Stimulated activated naive B cell treated with anti-CD40 and anti-IgM and Interleukin-4, amounts not matched to agents 10 μg/mL and 1 μg/mL and 100 μg/mL, for 72 hours (primary cell): ENCODE measurements around the gene PLN.

Experiments
- ATAC-seq, 2 donors: fragments of 150-1000 bp; cut with Tn5 transposase; replicated peaks; 2 replicates each; pipeline ENCODE4 v1.10.0; 2021; ENCODE audit warnings: moderate library complexity in 1 of 2
- DNase-seq: peaks from one replicate; pipeline ENCODE4 v3.0.0; 2021
- H3K27ac Mint-ChIP-seq: one replicate; pipeline ENCODE4 v1.8.0; 2022; ENCODE audit warnings: mild to moderate bottlenecking, mixed read lengths
- H3K27me3 Mint-ChIP-seq, 2 donors: one replicate each; pipeline ENCODE4 v1.8.0; 2022; ENCODE audit warnings: mixed read lengths in 2 of 2
- H3K36me3 Mint-ChIP-seq, 2 donors: one replicate each; pipeline ENCODE4 v1.8.0; 2022; ENCODE audit warnings: mixed read lengths in 2 of 2, mild to moderate bottlenecking in 1 of 2
- H3K4me1 Mint-ChIP-seq, 2 donors: one replicate each; pipeline ENCODE4 v1.8.0; 2022; ENCODE audit warnings: mixed read lengths in 2 of 2, mild to moderate bottlenecking in 1 of 2
- H3K4me3 Mint-ChIP-seq, 2 donors: one replicate each; pipeline ENCODE4 v1.8.0; 2022; ENCODE audit warnings: mild to moderate bottlenecking in 2 of 2, mixed read lengths in 2 of 2, moderate library complexity in 1 of 2
- H3K9me3 Mint-ChIP-seq, 2 donors: one replicate each; pipeline ENCODE4 v1.8.0; 2022; ENCODE audit warnings: mixed read lengths in 2 of 2, mild to moderate bottlenecking in 1 of 2

Gene PLN

DNA sequence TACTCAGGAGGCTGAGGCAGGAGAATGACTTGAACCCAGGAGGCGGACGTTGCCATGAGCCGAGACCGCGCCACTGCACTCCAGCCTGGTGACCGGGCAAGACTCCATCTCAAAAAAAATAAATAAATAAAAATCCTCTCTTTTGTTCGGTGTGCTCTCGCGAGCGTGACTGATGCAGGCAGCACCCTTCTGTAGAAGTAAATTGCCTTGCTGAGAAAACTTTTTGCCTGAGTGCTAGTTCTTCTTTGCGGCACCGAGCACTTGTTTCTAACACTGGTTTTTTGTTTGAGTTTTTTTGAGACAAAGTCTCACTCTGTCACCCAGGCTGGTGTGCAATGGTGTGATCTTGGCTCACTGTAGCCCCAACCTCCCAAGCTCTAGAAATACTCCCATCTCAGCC lies 30.5 kb downstream of the PLN start:
- no peak for ATAC-seq
- Mint-ChIP-seq H3K4me3 (no peak overlapping the region), H3K27me3 (no peaks in the 10 kb centered on the region), H3K27ac (no peak overlapping the region), H3K4me1 (peaks cover 13 to 18% of the 10 kb centered on the region in 2 donors), H3K9me3 (peaks cover 28 to 34% of the 10 kb centered on the region in 2 donors), H3K36me3 (peaks cover 57 to 68% of the 10 kb centered on the region in 2 donors)
- DNase-seq: no peak

GRCh38 chr6:118579786-118580185 lies 31.7 kb downstream of the PLN start:
- DNase-seq: no peak
- no peak overlapping the region for H3K4me3 Mint-ChIP-seq
- H3K4me1 Mint-ChIP-seq: peaks cover 13 to 18% of the 10 kb centered on the region in 2 donors
- no peak overlapping the region for H3K27ac Mint-ChIP-seq
- no peak for ATAC-seq
- H3K9me3 Mint-ChIP-seq: peaks cover 18 to 25% of the 10 kb centered on the region in 2 donors
- H3K27me3 Mint-ChIP-seq: no peaks in the 10 kb centered on the region
- peaks cover 48 to 58% of the 10 kb centered on the region in 2 donors for H3K36me3 Mint-ChIP-seq

DNA sequence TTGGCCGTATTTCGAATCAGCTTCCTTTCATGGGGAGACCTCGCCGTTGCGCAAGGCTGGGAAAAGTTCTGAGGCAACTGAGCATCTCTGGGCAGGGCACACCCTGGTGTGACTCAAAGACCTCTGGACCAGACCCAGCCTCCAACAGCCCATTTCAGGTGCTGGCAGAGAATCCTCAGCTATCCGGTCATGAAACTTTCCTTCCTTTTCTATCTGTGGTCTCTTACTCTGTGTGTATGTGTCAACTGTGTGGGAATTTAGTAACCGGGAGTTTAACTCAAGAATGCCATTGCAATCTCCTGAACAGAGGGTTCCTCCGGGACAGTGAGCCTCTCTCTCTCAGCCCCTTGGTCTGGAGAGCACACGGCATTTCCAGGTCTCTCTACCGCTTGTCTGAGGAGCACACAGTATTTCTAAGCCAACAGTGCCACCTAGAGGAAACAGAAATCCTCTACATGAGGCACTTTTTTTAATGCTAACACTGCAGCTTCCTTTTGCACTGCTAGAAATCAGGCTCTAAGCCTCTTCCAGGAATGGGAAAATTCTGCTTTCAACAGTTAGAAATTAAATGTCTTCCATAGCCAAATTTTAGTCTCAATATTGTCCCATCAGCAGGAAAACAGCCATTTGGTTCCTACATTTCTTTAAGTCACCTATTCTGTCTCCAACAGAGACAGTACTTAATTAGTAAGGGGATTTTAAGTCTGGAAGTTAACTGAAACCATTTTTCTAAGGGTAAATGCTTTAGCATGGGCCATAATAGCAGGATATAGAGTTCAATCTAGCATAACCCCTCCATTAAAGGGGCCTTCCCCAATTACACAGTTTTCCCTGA lies 32.7 kb downstream of the PLN start:
- no peaks in the 10 kb centered on the region for H3K27me3 Mint-ChIP-seq
- DNase-seq: no peak
- peak overlapping the region; percentile 89 for H3K27ac Mint-ChIP-seq
- H3K36me3 Mint-ChIP-seq: peaks cover 39 to 48% of the 10 kb centered on the region in 2 donors
- H3K4me3 Mint-ChIP-seq: no peak overlapping the region
- peaks cover 13 to 18% of the 10 kb centered on the region in 2 donors for H3K4me1 Mint-ChIP-seq
- H3K9me3 Mint-ChIP-seq: peaks cover 15 to 20% of the 10 kb centered on the region in 2 donors
- peak; percentile 60 to 76 for ATAC-seq

GRCh38 chr6:118581489-118581959 lies 33.4 kb downstream of the PLN start:
- H3K36me3 Mint-ChIP-seq: peaks cover 32 to 41% of the 10 kb centered on the region in 2 donors
- peaks cover 10 to 13% of the 10 kb centered on the region in 2 donors for H3K9me3 Mint-ChIP-seq
- no peak overlapping the region for H3K4me3 Mint-ChIP-seq
- H3K27ac Mint-ChIP-seq: no peak overlapping the region
- H3K27me3 Mint-ChIP-seq: no peaks in the 10 kb centered on the region
- peaks cover 13 to 18% of the 10 kb centered on the region in 2 donors for H3K4me1 Mint-ChIP-seq
- DNase-seq: no peak
- ATAC-seq: peak; percentile 76 to 83

DNA sequence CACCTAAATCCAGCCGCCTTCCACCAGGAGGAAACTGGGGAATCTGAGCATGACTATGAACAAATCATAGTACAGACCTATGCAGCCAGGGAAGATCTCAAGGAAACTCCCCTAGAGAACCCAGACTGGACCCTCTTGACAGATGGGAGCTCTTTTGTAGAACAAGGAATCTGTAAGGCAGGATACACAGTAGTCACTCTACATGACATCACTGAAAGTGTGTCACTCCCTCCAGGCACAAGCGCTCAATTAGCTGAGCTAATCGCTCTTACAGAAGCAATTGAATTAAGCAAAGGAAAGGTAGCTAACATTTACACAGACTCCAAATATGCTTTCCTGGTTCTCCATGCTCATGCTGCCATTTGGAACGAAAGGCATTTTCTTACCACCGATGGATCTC lies 36.8 kb downstream of the PLN start:
- Mint-ChIP-seq H3K36me3 (peaks cover 23 to 25% of the 10 kb centered on the region in 2 donors), H3K27me3 (no peaks in the 10 kb centered on the region), H3K4me3 (no peak overlapping the region), H3K9me3 (peaks cover 3 to 5% of the 10 kb centered on the region in 2 donors), H3K4me1 (peaks cover 19 to 27% of the 10 kb centered on the region in 2 donors), H3K27ac (no peak overlapping the region)
- no peak for ATAC-seq
- no peak for DNase-seq

DNA sequence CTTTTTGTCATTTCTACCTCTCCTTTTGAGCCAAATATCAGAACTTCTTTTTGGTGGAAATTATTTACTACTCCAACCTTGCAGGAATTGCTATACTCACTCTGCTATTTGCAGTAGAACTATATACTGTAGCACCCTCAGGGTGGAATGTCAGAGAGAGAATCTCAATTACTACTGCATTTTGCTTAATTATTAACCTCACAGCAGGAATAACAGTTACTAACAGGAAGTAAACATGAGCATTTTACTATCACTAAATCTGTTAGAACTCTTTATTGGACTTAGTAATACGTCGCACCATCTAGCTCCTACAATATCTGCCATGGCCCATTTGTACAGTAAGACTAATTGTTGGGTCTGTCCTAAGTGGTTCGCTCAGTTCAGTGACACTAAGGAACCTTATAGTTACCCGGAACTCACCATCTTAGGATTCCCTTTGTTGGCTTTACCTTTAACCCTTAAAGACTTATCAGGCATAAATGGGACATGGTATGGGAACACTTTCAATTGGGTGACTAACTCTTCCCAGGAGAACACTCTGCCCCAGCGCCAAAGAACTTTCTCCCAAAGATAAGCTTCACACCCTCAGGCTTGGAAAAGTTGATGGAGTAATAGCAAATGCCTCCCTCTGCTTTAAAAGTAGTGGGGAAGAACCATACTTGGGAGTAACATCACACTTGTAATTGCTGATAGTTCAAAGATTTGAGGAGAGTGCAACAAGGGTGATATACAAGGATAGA lies 38.8 kb downstream of the PLN start:
- ATAC-seq: no peak
- no peaks in the 10 kb centered on the region for H3K27me3 Mint-ChIP-seq
- peaks cover 9 to 27% of the 10 kb centered on the region in 2 donors for H3K4me1 Mint-ChIP-seq

DNA sequence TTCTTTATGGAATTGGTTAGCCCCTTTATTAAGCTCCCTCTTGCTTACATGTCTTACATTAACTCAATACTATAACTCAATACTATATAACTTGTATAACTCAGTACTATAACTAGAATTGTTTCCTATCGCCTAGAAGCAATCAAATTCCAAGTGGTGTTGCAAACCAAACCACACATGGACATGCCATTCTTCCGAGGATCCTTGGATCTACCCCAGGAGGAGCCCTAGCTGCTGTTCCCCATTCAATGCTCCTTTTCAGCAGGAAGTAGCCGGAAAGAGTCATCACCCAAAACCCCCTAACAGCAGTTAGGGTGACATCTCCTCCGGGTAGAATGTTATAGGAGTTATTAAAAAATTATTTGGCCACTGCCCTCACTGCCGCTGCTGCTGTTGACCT lies 40.5 kb downstream of the PLN start:
- H3K4me3 Mint-ChIP-seq: no peak overlapping the region
- H3K27ac Mint-ChIP-seq: no peak overlapping the region
- H3K9me3 Mint-ChIP-seq: no peaks in the 10 kb centered on the region
- no peak for DNase-seq
- H3K27me3 Mint-ChIP-seq: no peaks in the 10 kb centered on the region
- H3K4me1 Mint-ChIP-seq: peaks cover 7 to 25% of the 10 kb centered on the region in 2 donors
- H3K36me3 Mint-ChIP-seq: peaks cover 18 to 20% of the 10 kb centered on the region in 2 donors
- no peak for ATAC-seq

More for the DNA sequence above, 38.8 kb downstream of the PLN start:
- Mint-ChIP-seq H3K36me3 (peaks cover 21 to 24% of the 10 kb centered on the region in 2 donors), H3K9me3 (no peaks in the 10 kb centered on the region), H3K4me3 (no peak overlapping the region), H3K27ac (no peak overlapping the region)
- DNase-seq: no peak

- ATAC-seq (no peak), DNase-seq (no peak)
- H3K4me1 Mint-ChIP-seq: peaks cover 7 to 29% of the 10 kb centered on the region in 2 donors
- no peaks in the 10 kb centered on the region for H3K27me3 Mint-ChIP-seq
- H3K4me3 Mint-ChIP-seq: no peak overlapping the region
- H3K27ac Mint-ChIP-seq: no peak overlapping the region
- H3K9me3 Mint-ChIP-seq: no peaks in the 10 kb centered on the region
- peaks cover 20 to 25% of the 10 kb centered on the region in 2 donors for H3K36me3 Mint-ChIP-seq
Observed at GRCh38 chr6:118589186-118589585, 41.1 kb downstream of the PLN start.

DNA sequence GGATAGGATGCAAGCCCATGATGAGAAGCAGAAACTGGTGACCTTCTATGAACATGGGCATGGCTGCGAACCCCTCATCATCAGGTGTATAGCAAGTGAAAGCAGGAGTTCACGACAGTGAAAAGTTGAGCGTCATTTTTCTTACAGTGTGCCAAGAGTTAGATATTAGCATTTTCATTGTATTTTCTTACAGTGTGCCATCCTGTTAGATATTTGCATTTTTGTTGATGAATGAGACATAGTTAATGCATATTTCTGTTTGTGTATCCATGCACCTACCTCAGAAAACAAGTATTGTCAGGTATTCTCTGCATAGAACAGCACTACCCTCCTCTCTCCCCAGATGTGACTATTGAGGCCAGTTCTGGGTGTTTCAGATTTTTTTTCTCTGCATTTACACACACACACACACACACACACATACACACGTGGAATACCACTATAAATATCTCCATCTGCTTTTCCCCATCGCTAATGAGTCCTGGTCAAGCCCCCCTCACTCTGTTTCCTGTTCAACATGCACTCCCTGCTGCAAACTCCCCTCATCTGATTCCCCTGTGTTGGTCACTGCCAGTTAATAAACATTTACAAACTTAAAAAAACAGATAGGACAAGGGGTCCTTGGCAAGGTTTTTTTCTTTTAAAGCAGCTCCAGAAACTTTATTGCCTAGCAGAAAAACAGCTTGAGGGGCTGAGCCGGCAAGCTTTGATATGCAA lies 41.7 kb downstream of the PLN start:
- Mint-ChIP-seq H3K9me3 (no peaks in the 10 kb centered on the region), H3K27me3 (no peaks in the 10 kb centered on the region), H3K36me3 (peaks cover 20 to 25% of the 10 kb centered on the region in 2 donors), H3K4me1 (peaks cover 7 to 29% of the 10 kb centered on the region in 2 donors), H3K27ac (no peak overlapping the region), H3K4me3 (no peak overlapping the region)
- DNase-seq: no peak
- ATAC-seq: no peak

DNA sequence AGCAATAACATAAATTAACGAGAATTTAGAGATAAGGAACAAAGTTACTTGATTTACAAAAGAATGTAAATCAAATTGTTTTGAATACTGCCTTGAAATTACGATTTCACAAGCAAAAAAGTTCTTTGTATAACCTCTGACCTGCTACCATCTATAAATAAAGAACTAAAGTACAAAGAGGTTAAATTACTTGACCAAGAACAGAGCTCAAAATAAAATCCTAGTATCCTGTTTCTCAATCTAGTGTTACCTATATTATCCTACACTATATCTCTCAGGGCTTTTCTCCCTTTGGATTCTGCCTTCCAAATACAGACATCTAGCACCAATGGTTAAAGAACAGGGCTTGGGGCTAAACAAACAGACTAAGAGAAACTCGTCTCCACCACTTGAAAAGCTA lies 43.8 kb downstream of the PLN start:
- no peak overlapping the region for H3K4me3 Mint-ChIP-seq

DNA sequence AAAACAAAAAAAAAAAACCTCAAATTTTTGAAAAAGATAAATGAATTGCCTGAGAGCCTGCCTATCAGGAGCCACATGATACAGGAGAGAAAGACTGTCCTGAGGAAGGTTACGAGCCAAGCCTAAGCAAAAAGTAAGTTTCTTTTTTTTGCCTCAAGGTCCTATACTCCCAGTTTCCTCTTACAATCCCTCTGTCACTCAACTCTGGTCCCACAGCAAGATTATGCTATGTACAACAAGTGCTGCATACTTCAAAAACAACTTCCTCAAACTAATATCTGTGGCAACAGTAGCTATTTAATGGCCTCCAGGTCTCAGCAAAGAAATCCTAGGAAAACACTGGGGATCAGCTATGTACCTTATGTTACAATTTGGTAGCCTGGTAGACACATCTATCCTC lies 46.8 kb downstream of the PLN start:
- peaks cover 4 to 35% of the 10 kb centered on the region in 2 donors for H3K4me1 Mint-ChIP-seq
- H3K36me3 Mint-ChIP-seq: peaks cover 18 to 32% of the 10 kb centered on the region in 2 donors
- no peaks in the 10 kb centered on the region for H3K27me3 Mint-ChIP-seq
- no peak overlapping the region for H3K27ac Mint-ChIP-seq
- ATAC-seq (no peak), DNase-seq (no peak)
- H3K9me3 Mint-ChIP-seq: peaks cover 6% of the 10 kb centered on the region in 2 donors
- H3K4me3 Mint-ChIP-seq: no peak overlapping the region

More for the DNA sequence above, 43.8 kb downstream of the PLN start:
- peaks cover 3 to 4% of the 10 kb centered on the region in 2 donors for H3K9me3 Mint-ChIP-seq
- H3K4me1 Mint-ChIP-seq: peaks cover 9 to 34% of the 10 kb centered on the region in 2 donors
- no peaks in the 10 kb centered on the region for H3K27me3 Mint-ChIP-seq
- no peak overlapping the region for H3K27ac Mint-ChIP-seq
- H3K36me3 Mint-ChIP-seq: peaks cover 22 to 29% of the 10 kb centered on the region in 2 donors
- no peak for ATAC-seq
- no peak for DNase-seq

- DNase-seq (no peak), ATAC-seq (peak; percentile 14 to 29)
- Mint-ChIP-seq H3K4me3 (no peak overlapping the region), H3K27ac (no peak overlapping the region), H3K36me3 (peaks cover 9 to 22% of the 10 kb centered on the region in 2 donors), H3K9me3 (peaks cover 6% of the 10 kb centered on the region in 2 donors), H3K4me1 (peaks cover 4 to 21% of the 10 kb centered on the region in 2 donors), H3K27me3 (no peaks in the 10 kb centered on the region)
Observed at GRCh38 chr6:118596774-118597320, 48.8 kb downstream of the PLN start.

GRCh38 chr6:118597636-118598035 lies 49.5 kb downstream of the PLN start:
- ATAC-seq (no peak), DNase-seq (no peak)
- Mint-ChIP-seq H3K9me3 (peaks cover 6% of the 10 kb centered on the region in 2 donors), H3K4me1 (peaks cover 4 to 21% of the 10 kb centered on the region in 2 donors), H3K27me3 (no peaks in the 10 kb centered on the region), H3K36me3 (peaks cover 11 to 22% of the 10 kb centered on the region in 2 donors), H3K27ac (no peak overlapping the region), H3K4me3 (no peak overlapping the region)

- no peaks in the 10 kb centered on the region for H3K27me3 Mint-ChIP-seq
- H3K4me1 Mint-ChIP-seq: peaks cover 4 to 21% of the 10 kb centered on the region in 2 donors
- DNase-seq (no peak), ATAC-seq (no peak)
- no peak overlapping the region for H3K4me3 Mint-ChIP-seq
- H3K36me3 Mint-ChIP-seq: peaks cover 11 to 21% of the 10 kb centered on the region in 2 donors
- peaks cover 6% of the 10 kb centered on the region in 2 donors for H3K9me3 Mint-ChIP-seq
- H3K27ac Mint-ChIP-seq: no peak overlapping the region
Observed at GRCh38 chr6:118598324-118598723, 50.2 kb downstream of the PLN start.
